ENCODE results near the gene USH2A.

DNA sequence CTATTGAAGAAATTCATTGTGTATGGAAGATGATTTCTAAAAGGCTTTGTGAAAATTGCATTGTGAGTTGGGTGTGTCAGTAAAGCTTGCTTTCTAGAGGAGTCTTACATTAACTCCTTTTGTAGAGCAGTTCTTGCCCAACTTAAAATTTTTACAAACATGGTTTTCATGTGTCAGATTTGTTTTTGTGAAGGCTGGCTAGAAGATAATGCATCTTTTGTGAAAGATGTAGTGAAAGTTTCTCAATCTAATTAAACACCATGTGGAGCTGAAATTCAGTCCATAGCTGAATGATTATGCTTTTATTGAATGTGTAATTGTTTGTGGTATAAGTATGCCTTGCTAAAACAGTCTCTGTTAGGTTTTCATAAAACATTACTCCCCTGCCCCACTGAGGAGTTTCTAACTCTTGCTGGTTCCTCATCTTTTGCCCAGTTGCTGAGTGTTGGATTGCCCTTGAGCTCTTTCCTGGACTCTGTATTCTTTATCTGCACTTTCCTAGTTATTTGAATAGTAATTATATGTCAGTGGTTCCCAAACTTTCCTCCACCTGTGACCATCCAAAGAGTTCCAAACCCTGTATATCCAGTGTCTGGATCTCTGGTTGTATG is 818.1 kb downstream of the USH2A start:
- TF ChIP-seq, protein P1, sequence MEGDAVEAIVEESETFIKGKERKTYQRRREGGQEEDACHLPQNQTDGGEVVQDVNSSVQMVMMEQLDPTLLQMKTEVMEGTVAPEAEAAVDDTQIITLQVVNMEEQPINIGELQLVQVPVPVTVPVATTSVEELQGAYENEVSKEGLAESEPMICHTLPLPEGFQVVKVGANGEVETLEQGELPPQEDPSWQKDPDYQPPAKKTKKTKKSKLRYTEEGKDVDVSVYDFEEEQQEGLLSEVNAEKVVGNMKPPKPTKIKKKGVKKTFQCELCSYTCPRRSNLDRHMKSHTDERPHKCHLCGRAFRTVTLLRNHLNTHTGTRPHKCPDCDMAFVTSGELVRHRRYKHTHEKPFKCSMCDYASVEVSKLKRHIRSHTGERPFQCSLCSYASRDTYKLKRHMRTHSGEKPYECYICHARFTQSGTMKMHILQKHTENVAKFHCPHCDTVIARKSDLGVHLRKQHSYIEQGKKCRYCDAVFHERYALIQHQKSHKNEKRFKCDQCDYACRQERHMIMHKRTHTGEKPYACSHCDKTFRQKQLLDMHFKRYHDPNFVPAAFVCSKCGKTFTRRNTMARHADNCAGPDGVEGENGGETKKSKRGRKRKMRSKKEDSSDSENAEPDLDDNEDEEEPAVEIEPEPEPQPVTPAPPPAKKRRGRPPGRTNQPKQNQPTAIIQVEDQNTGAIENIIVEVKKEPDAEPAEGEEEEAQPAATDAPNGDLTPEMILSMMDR (IDR thresholded peaks at IDR 0.05; ENCODE audit: insufficient read depth, low read depth, low read length): no peak
- no peak for TF ChIP-seq EZH2 (IDR thresholded peaks at IDR 0.05; ENCODE audit: insufficient read depth, low read length)
